Activated T-helper 9 cell treated with anti-CD3 and anti-CD28 coated beads, Interleukin-2, amount 50 U/mL, for 16 hours (primary cell): ENCODE data around the gene SRRM2.

Experiments used
- DNase-seq: peaks from one replicate; pipeline ENCODE4 v3.0.0-alpha.2; 2020; ENCODE audit warnings: low read depth

Gene SRRM2

GRCh38 chr16:2798723-2799204 lies 46.3 kb downstream of the SRRM2 start:
- no peak for DNase-seq

DNA sequence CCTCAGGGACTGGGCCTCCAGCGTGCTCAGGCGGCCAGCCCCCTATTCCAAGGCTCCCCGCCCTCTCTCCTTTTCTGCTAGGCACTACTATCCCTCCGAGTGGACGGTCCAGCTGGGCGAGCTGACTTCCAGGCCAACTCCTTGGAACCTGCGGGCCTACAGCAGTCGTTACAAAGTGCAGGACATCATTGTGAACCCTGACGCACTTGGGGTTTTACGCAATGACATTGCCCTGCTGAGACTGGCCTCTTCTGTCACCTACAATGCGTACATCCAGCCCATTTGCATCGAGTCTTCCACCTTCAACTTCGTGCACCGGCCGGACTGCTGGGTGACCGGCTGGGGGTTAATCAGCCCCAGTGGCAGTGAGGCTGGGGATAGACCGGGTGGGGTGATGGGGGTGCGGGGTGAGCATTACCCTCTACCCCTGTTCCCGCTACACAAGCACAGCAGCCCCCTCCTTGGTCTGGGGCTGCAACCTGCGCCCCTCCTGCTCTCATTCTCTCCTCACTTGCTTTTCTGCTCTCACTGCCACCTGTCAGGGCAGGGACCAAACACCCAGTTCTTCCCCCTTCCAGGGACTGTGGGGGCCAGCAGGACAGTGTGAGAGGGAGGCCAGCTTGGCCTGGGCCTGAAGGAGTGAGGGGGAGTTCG lies 46.9 kb downstream of the SRRM2 start:
- no peak for DNase-seq

GRCh38 chr16:2799859-2800226 lies 47.4 kb downstream of the SRRM2 start:
- DNase-seq = no peak

DNA sequence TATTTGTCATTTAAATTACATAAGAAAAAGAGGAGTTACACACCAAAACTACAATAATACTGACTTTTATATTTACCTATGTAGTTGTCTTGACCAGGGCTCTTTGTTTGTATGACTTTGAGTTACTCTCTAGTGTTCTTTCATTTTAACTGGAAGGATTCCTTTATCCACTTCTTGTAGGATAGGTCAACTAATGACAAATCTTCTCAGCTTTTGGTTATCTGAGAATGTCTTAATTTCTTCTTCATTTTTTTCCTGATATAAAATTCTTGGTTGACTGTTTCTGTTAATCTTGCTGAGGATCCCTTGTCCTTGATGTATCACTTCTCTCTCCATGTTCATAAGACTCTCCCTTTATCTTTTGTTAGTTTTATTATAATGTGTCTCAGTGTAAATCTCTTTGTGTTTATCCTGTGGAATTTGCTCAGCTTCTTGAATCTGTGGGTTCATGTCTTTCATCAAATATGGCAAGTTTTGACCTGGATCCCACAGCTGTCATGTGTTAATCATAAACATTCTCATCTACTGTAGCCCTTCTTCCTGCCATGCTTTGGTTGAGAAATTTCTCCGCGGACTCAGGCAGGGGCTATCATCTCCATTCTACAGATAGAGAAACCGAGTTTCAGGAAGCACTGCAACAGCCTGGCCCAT lies 51.2 kb downstream of the SRRM2 start:
- DNase-seq = no peak

DNA sequence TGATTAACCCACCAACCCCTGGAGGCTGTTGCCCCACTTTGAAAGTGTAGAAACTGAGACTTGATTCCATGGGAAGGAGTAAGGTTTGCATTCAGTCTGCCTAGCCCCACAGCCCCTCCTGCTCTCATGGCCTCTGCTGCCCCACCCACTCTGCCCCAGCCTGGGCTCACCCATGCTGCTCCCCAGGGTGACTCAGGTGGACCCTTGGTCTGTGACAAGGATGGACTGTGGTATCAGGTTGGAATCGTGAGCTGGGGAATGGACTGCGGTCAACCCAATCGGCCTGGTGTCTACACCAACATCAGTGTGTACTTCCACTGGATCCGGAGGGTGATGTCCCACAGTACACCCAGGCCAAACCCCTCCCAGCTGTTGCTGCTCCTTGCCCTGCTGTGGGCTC lies 52.3 kb downstream of the SRRM2 start:
- DNase-seq = no peak

DNA sequence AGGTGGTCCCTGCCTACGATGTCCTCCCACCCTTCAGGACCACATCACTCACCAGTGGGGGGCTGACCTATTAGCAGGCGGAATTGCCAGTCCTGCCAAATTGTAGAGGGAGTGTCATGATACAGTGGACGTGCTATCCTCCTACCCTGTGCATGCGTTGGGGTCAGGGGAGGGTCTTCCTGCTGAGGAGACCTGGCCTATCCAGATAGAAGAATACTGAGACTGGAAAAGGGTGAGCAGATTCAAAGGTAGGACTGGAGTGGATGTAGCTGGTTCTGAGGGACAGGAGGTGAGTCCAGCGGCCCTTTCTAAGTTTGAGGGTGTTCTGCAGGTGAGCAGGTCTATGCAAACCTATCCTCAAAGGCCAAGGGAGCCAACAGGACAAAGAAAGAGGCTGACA lies 53.8 kb downstream of the SRRM2 start:
- no peak for DNase-seq

DNA sequence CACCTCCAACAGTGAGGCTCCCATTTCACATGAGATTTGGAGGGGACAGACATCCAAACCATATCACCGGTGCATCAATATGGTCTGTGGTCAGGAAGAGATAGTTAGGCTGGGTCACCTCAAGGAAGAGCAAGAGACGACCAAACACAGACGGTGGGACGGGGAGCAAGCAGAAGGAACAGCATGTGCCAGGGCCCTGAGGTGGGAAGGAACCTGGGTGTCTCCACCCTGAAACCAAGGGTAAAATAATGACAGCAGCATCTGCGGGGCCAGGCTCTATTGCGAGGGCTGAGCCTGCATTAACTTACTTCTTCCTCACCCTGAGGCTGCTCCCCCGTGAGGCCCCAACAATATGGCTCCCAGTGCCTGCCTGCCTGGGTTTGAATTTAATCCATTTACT lies 55.7 kb downstream of the SRRM2 start:
- no peak for DNase-seq

GRCh38 chr16:2809149-2809760 lies 56.8 kb downstream of the SRRM2 start:
- DNase-seq = no peak

GRCh38 chr16:2810651-2811050 lies 58.2 kb downstream of the SRRM2 start:
- DNase-seq = no peak

- no peak for DNase-seq
Observed at GRCh38 chr16:2811703-2812471, 59.4 kb downstream of the SRRM2 start.

DNA sequence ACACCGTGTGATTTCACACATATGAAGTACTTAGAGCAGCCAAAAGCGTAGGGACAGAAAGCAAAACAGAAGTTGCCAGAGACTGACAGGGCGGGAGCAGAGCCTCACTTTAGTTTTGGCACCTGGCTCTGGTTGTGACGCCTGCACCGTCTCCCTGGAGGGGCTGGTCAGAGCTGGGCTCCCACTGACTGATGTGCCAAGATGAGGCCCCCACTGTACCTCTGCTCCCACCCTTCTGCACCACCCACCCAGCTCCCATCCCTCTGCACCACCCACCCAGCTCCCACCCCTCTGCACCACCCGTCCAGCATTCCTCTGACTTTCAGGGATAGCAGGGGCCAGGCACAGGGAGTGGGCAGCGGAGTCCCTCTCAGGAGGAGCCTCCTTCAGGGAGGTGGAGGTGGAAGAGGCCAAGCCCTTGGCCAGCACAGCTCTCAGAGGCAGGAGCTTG lies 61.4 kb downstream of the SRRM2 start:
- no peak for DNase-seq

DNA sequence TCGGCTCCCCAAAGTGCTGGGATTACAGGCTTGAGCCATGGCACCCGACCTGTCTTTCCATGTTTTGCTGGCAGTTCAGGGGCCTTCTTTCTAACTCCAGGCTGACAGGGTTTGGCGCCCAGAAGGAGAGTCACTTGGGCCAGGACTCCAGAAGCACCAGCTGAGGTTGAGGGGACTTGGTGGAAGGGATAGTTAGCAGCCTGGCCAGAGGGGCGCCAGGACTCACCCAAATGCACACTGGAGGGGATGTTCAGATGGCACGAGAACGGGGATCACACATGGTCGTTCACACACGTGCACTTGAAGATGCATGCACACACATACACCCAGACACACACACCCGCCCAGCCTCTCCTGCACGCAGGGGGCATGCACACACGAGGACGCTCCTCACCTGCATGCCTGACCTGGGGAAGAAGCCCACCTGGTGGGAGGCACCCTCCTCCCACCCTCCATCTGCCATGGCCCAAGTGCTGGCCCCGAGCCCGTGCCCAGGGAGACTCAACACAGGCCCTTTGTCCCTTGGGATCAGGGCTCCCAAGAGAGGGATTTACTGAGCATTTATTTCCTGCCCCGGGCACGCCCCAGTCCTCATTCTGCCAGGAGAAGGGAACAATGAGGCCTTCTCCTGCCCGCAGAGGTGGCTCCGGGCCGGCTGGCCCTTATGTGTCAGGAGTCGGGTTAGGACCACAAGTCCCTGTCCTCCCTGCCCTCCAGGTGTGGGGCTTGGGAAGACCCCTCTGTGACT lies 62.3 kb downstream of the SRRM2 start:
- no peak for DNase-seq

- DNase-seq = no peak
Observed at GRCh38 chr16:2815299-2815771, 62.9 kb downstream of the SRRM2 start.

- peak; percentile 26 for DNase-seq
Observed at GRCh38 chr16:2816751-2817339, 64.4 kb downstream of the SRRM2 start, which contains the start of gene PRSS21. Gene PRSS21, plus strand, starts transcription at chr16:2817237. Its CDS starts 32 bp downstream, at chr16:2817269.

GRCh38 chr16:2817340-2818271 lies 65.2 kb downstream of the SRRM2 start:
- DNase-seq = no peak

DNA sequence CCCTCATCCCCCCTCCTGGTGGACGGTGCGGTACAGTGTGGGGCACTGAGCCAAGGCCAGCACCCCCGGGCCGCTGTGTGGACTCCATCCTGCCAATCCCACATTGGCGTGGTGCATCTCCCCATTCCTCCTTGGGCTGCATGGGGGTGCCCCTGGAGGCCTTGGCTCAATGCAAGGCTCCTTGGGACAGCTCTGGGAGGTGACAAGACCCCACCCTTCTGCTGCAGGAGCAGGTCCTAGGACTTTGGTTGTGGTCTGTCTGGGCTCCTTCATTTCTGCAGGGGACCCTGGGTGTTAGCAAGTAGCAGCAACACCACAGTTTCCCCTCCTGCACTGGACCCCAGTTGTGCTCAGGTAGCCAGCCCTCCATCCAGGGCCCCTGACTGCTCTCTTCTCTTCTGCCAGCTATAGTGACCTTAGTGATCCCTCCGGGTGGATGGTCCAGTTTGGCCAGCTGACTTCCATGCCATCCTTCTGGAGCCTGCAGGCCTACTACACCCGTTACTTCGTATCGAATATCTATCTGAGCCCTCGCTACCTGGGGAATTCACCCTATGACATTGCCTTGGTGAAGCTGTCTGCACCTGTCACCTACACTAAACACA lies 65.9 kb downstream of the SRRM2 start:
- DNase-seq = no peak

GRCh38 chr16:2819179-2819938 lies 66.9 kb downstream of the SRRM2 start:
- DNase-seq = no peak

DNA sequence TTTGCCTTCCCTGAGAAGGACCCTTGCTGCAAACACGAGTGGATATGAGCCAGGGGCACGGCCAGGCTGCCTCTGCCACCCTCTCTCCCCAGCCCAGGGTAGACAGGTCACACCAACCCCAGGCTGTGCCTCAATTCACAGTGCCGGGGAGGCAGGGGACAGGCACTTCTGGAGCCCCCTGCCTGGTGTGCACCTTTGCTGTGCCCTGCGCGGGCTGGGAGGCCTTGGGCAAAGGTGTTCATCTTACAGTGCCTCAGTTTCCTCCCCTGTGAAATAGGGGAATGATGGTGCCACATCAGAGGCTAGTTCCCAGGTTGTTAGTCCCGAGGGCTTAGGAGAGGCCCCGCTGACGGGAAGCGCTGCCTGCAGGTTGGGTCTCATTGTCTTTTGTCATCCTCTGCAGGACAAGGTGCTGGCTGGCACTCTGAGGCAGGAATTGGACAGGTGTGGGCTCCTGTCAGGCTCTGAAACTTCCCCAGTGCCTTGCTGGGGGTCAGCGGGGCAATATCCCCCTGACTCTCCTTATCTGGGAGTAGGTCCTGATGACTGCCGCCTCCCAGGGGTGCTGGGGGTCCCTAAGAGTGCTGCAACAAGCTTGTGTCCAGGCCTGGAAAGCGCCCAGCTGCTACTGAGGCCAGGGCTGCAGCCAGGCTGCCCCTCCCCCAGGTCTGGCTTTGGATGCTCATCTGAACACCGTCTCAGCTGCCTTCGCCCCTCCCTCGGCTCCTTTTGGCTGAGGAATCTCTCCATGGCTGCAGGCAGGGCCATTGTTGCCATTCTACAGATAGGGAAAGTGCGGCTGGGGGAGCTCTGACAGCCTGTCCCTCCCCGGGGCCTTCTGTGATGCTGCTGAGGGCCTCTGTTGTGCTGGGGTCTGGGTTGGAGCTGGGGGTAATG lies 67.7 kb downstream of the SRRM2 start:
- no peak for DNase-seq
